ENCODE data around the gene CRTC2.

Gene CRTC2

GRCh38 chr1:153970346-153970745 is 11.9 kb upstream of the CRTC2 start:
- DNase-seq = no peak

GRCh38 chr1:153968972-153969371 is 10.6 kb upstream of the CRTC2 start:
- no peak for DNase-seq

- no peak for DNase-seq
Measured at GRCh38 chr1:153968408-153968807, 10.0 kb upstream of the CRTC2 start.

GRCh38 chr1:153968000-153968363 is 9.6 kb upstream of the CRTC2 start:
- DNase-seq = no peak

GRCh38 chr1:153967107-153967999 is 8.9 kb upstream of the CRTC2 start, which contains the start of gene CREB3L4:
Gene CREB3L4 (plus strand): TSS chr1:153967902. CDS start chr1:153968526, 624 bp downstream.
- DNase-seq = peak; percentile 87 to 98

- no peak for DNase-seq
Measured at GRCh38 chr1:153963850-153964331, 5.5 kb upstream of the CRTC2 start.

- DNase-seq = peak; percentile 98 to 99
Measured at GRCh38 chr1:153963030-153963849, 4.8 kb upstream of the CRTC2 start, which contains the start of gene SLC39A1. Gene SLC39A1 (minus strand): TSS chr1:153963537. CDS start chr1:153962715, 822 bp downstream.

GRCh38 chr1:153962088-153963029 is 3.9 kb upstream of the CRTC2 start:
- no peak for DNase-seq

GRCh38 chr1:153961421-153961820 is 3.0 kb upstream of the CRTC2 start:
- no peak for DNase-seq

- DNase-seq = no peak
Measured at GRCh38 chr1:153960206-153960605, 1.8 kb upstream of the CRTC2 start.

- DNase-seq = no peak
Measured at GRCh38 chr1:153959454-153959853, 1.0 kb upstream of the CRTC2 start.

- no peak for DNase-seq
Measured at GRCh38 chr1:153958961-153959260, 499 bp upstream of the CRTC2 start.

GRCh38 chr1:153957744-153958110 is 685 bp downstream of the CRTC2 start:
- no peak for DNase-seq

GRCh38 chr1:153956997-153957715 is 1.3 kb downstream of the CRTC2 start:
- DNase-seq = no peak

- no peak for DNase-seq
Measured at GRCh38 chr1:153954826-153955225, 3.6 kb downstream of the CRTC2 start.

GRCh38 chr1:153953859-153954365 is 4.5 kb downstream of the CRTC2 start:
- no peak for DNase-seq

- DNase-seq = no peak
Measured at GRCh38 chr1:153951801-153952200, 6.6 kb downstream of the CRTC2 start.

- DNase-seq = no peak
Measured at GRCh38 chr1:153951183-153951582, 7.2 kb downstream of the CRTC2 start.

GRCh38 chr1:153946622-153947241 is 11.7 kb downstream of the CRTC2 start, which contains the start of gene DENND4B:
Gene DENND4B (minus strand): TSS chr1:153946718. CDS start chr1:153944374, 2,344 bp downstream.
- peak; percentile 77 to 80 for DNase-seq

GRCh38 chr1:153945795-153946621 is 12.4 kb downstream of the CRTC2 start:
- peak; percentile 62 to 76 for DNase-seq

All from hippocampal formation (tissue), 2 donors.